ENCODE results near the gene AIFM3.
A peak's percentile ranks its signal among the peaks of the same experiment; 100 is the strongest.

AIFM3 gene

GRCh38 chr22:20982563-20982882 is 15.5 kb downstream of the AIFM3 start:
- Histone ChIP-seq H3K27ac (peak overlapping the region; percentile 85 to 87), H3K36me3 (peaks cover 4 to 35% (median 16%) of the 10 kb centered on the region in 3 donors), H3K9me3 (peaks cover 0 to 10% (median 0%) of the 10 kb centered on the region in 3 donors), H3K27me3 (peaks cover 0 to 16% of the 10 kb centered on the region in 2 donors), H3K4me1 (peaks cover 0 to 41% (median 23%) of the 10 kb centered on the region in 4 donors), H3K4me3 (peak overlapping the region; percentile 79 to 82)
- DNase-seq: no peak
- intact Hi-C loops (cut with DNase I; ENCODE audit: low total_unique reads): no loop called here
- no peak for TF ChIP-seq CTCF (IDR thresholded peaks at IDR 0.05)

GRCh38 chr22:20983081-20983771 is 16.2 kb downstream of the AIFM3 start:
- Histone ChIP-seq H3K27ac (peak overlapping the region; percentile 85 to 87), H3K4me1 (peaks cover 0 to 41% (median 23%) of the 10 kb centered on the region in 4 donors), H3K9me3 (peaks cover 0 to 9% (median 0%) of the 10 kb centered on the region in 3 donors), H3K27me3 (peaks cover 0 to 11% of the 10 kb centered on the region in 2 donors), H3K4me3 (peak overlapping the region; percentile 79 to 82), H3K36me3 (peaks cover 9 to 42% (median 23%) of the 10 kb centered on the region in 3 donors)
- no peak for DNase-seq
- no peak for TF ChIP-seq CTCF (IDR thresholded peaks at IDR 0.05)
- intact Hi-C loops (cut with DNase I; ENCODE audit: low total_unique reads): no loop called here

GRCh38 chr22:20985720-20986119 is 18.7 kb downstream of the AIFM3 start:
- no peak for DNase-seq

GRCh38 chr22:20986365-20986764 is 19.3 kb downstream of the AIFM3 start:
- Histone ChIP-seq H3K27me3 (no peaks in the 10 kb centered on the region), H3K27ac (no peak overlapping the region), H3K4me3 (no peak overlapping the region), H3K4me1 (peaks cover 0 to 23% (median 11%) of the 10 kb centered on the region in 4 donors), H3K9me3 (no peaks in the 10 kb centered on the region), H3K36me3 (peaks cover 9 to 70% (median 34%) of the 10 kb centered on the region in 3 donors)
- TF ChIP-seq CTCF (IDR thresholded peaks at IDR 0.05): no peak
- DNase-seq: no peak
- intact Hi-C loops (cut with DNase I; ENCODE audit: low total_unique reads): no loop called here

More at GRCh38 chr22:20985720-20986119, 18.7 kb downstream of the AIFM3 start:
- Histone ChIP-seq H3K9me3 (no peaks in the 10 kb centered on the region), H3K27ac (no peak overlapping the region), H3K4me1 (peaks cover 0 to 30% (median 18%) of the 10 kb centered on the region in 4 donors), H3K4me3 (no peak overlapping the region), H3K27me3 (no peaks in the 10 kb centered on the region), H3K36me3 (peaks cover 9 to 64% (median 29%) of the 10 kb centered on the region in 3 donors)
- intact Hi-C loops (cut with DNase I; ENCODE audit: low total_unique reads): no loop called here
- no peak for TF ChIP-seq CTCF (IDR thresholded peaks at IDR 0.05)

GRCh38 chr22:20987375-20987774 is 20.3 kb downstream of the AIFM3 start:
- no peak for DNase-seq
- H3K27me3 ChIP-seq: no peaks in the 10 kb centered on the region
- intact Hi-C loops (cut with DNase I; ENCODE audit: low total_unique reads): no loop called here
- TF ChIP-seq CTCF (IDR thresholded peaks at IDR 0.05): no peak
- no peak overlapping the region for H3K4me3 ChIP-seq
- H3K36me3 ChIP-seq: peaks cover 17 to 80% (median 45%) of the 10 kb centered on the region in 3 donors
- H3K9me3 ChIP-seq: no peaks in the 10 kb centered on the region
- H3K27ac ChIP-seq: no peak overlapping the region
- peaks cover 0 to 19% (median 9%) of the 10 kb centered on the region in 4 donors for H3K4me1 ChIP-seq
